ENCODE data around the gene TMEM203.
A peak's percentile ranks its signal among the peaks of the same experiment; 100 is the strongest.

Gene TMEM203

DNA sequence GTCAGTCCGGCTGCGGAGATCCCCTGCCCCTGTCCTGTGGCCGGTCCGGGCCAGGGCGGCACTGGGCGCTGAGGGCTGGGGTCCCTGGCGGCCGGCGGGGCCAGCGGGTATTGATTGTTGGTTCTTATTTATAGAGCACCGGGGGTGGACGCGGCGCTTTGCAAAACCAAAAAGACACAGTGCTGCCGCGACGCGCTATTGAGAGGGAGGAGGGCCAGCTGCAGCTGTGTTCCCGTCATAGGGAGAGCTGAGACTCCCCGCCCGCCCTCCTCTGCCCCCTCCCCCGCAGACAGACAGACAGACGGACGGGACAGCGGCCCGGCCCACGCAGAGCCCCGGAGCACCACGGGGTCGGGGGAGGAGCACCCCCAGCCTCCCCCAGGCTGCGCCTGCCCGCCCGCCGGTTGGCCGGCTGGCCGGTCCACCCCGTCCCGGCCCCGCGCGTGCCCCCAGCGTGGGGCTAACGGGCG lies 38.1 kb downstream of the TMEM203 start:
- peak; percentile 39 for DNase-seq (ENCODE audit: low read depth)
- no peak for TF ChIP-seq POLR2A (IDR thresholded peaks at IDR 0.05; ENCODE audit: extremely low read depth, insufficient read length)
- TF ChIP-seq, protein P1, sequence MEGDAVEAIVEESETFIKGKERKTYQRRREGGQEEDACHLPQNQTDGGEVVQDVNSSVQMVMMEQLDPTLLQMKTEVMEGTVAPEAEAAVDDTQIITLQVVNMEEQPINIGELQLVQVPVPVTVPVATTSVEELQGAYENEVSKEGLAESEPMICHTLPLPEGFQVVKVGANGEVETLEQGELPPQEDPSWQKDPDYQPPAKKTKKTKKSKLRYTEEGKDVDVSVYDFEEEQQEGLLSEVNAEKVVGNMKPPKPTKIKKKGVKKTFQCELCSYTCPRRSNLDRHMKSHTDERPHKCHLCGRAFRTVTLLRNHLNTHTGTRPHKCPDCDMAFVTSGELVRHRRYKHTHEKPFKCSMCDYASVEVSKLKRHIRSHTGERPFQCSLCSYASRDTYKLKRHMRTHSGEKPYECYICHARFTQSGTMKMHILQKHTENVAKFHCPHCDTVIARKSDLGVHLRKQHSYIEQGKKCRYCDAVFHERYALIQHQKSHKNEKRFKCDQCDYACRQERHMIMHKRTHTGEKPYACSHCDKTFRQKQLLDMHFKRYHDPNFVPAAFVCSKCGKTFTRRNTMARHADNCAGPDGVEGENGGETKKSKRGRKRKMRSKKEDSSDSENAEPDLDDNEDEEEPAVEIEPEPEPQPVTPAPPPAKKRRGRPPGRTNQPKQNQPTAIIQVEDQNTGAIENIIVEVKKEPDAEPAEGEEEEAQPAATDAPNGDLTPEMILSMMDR (IDR thresholded peaks at IDR 0.05; ENCODE audit: low read depth, low read length): no peak
- TF ChIP-seq, protein P2, sequence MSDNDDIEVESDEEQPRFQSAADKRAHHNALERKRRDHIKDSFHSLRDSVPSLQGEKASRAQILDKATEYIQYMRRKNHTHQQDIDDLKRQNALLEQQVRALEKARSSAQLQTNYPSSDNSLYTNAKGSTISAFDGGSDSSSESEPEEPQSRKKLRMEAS (IDR thresholded peaks at IDR 0.05; ENCODE audit: low read depth, low read length): no peak
- no peak for TF ChIP-seq MYC (IDR thresholded peaks at IDR 0.05; ENCODE audit: low read depth, low read length)
- no peak overlapping the region for H3K4me3 ChIP-seq (ENCODE audit: low read depth, low read length)

DNA sequence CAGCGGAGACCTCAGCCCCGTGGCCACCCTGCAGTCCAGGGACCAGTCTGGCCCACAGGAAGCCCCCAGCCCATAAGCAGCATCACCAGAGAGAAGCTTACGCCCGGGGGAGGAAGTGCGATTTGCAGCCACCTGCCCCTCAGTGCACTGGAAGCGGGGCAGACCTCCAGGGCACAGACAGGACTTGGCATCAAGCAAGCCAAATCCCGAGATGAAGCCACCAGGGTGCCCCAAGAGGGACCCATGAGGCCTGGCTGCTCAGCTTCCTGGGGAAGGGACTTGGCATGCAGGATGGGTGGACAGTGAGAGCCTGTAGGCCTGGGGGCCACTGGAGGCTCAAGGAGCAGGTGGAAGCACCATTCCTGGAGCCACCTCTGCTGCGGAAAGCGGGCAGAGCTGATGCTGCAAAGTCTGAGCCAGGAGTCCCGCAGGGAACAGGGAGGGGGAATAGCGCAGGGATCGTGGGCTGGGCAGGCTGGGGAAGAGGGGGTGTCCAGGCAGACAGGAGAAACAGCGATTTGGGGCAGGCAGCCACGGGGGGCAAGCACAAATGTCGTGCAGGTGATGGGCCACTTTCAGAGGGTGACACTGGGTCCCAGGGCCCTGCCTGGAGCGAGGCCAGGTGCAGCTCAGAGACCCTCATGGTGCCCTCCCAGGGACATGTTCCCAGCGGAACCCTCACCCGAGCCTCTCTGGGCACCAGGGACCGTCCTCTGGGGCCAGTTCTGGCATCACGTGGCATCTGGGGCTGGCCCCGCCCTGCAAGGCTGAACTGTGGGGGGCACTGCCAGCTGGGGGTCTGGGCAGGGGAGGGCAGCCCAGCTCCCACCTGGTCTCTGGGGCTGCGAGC lies 38.8 kb downstream of the TMEM203 start:
- H3K4me3 ChIP-seq (ENCODE audit: low read depth, low read length): no peak overlapping the region
- DNase-seq (ENCODE audit: low read depth): no peak
- TF ChIP-seq POLR2A (IDR thresholded peaks at IDR 0.05; ENCODE audit: extremely low read depth, insufficient read length) (no peak), MYC (IDR thresholded peaks at IDR 0.05; ENCODE audit: low read depth, low read length) (no peak)
- TF ChIP-seq, protein P2 (IDR thresholded peaks at IDR 0.05; ENCODE audit: low read depth, low read length): no peak
- TF ChIP-seq, protein P1 (IDR thresholded peaks at IDR 0.05; ENCODE audit: low read depth, low read length): no peak

DNA sequence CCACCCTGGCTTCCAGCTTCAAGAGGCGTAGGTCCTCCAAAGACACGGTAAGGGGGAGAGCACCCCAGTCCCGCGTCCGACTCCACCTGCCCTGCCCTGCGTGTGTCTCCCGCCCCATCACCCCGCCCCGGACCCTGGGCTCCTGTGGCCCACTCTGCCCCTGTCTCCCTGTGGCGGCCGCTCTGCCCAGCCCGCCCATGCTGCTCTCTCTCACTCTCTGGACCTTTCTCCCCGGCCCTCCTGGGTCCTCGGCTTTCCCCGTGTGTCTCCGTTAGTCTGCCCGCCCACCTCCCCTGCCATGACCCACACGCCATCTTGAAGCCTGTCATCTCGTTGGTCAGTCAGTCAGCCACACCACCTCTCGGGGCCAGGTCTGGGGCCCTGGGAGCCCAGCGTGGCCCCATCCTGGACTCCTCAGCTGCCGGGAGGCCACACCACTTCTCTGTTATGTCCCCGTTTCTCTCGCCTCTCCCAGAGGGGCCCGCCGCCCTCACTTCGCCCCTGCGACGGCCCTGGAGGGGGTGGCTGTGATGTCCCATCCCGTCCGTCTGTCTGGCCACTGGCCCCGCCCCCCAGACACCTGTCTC lies 40.1 kb downstream of the TMEM203 start:
- no peak for DNase-seq (ENCODE audit: low read depth)
- no peak overlapping the region for H3K4me3 ChIP-seq (ENCODE audit: low read depth, low read length)

DNA sequence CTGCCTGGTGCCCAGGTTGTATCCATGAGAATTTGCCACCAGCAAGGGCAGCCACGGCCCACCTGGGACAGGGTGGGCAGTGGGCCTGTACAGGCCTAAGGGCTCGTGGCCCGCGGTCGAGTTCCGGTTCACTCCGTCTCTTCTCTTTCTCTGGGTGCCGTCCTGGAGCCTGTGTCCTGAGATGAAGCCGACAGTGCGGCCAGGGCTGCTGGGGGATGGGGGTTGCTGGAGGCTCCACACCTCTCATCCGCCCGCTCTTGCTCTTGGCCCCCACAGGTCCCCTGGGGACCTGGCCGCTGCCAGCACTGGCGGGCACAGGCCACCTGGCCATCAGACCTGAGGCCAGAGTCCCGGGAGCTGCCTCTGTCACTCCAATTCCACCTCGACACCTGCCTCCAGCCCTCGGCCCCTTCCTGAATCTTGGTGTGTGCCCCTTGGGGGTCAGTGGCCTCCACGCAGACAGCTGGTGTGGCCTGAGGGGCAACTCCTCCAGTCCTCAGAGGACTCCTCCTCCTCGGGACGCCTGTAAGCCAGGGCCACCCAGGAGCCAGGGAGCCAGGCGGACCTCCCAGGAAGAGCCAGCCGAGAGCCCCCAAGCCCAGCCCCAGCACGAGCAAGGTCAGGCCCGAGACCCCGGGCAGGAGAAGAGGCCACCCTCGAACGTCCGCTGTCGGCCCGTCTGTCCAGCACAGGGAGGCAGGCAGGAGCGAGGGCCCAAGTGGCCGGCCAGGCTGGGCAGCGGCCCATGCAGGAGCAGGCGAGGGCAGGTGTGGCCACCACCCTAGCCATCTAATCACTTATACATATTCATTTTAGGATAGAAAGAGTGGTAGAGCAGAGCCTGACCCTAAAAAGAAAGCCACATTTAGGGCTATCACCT lies 40.8 kb downstream of the TMEM203 start:
- no peak for TF ChIP-seq MYC (IDR thresholded peaks at IDR 0.05; ENCODE audit: low read depth, low read length)
- TF ChIP-seq, protein P2 (IDR thresholded peaks at IDR 0.05; ENCODE audit: low read depth, low read length): no peak
- TF ChIP-seq, protein P1 (IDR thresholded peaks at IDR 0.05; ENCODE audit: low read depth, low read length): no peak
- no peak for TF ChIP-seq POLR2A (IDR thresholded peaks at IDR 0.05; ENCODE audit: extremely low read depth, insufficient read length)
- no peak for DNase-seq (ENCODE audit: low read depth)

More for the DNA sequence above, 40.1 kb downstream of the TMEM203 start:
- TF ChIP-seq POLR2A (IDR thresholded peaks at IDR 0.05; ENCODE audit: extremely low read depth, insufficient read length): no peak
- TF ChIP-seq, protein P1 (IDR thresholded peaks at IDR 0.05; ENCODE audit: low read depth, low read length): no peak
- no peak for TF ChIP-seq MYC (IDR thresholded peaks at IDR 0.05; ENCODE audit: low read depth, low read length)
- TF ChIP-seq, protein P2 (IDR thresholded peaks at IDR 0.05; ENCODE audit: low read depth, low read length): no peak

DNA sequence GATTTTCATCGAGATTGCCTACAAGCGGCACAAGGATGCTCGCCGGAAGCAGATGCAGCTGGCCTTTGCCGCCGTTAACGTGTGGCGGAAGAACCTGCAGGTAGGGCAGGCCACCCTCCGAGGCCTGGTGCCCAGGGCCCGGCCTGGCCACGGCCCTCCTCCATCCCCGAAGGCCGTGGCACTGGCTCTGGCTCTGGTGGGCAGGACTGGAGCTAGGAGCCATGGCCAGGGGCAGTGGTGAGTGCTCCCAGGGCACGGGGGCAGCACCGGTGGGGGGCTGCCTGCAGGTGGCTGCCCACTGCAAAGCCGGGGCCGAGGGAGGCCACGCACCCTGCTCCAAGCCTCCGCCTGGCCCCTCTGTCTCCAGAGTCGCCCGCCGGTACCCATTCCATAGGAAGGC lies 41.6 kb downstream of the TMEM203 start:
- no peak for DNase-seq (ENCODE audit: low read depth)
- no peak overlapping the region for H3K4me3 ChIP-seq (ENCODE audit: low read depth, low read length)
- TF ChIP-seq, protein P1 (IDR thresholded peaks at IDR 0.05; ENCODE audit: low read depth, low read length): no peak
- TF ChIP-seq POLR2A (IDR thresholded peaks at IDR 0.05; ENCODE audit: extremely low read depth, insufficient read length) (no peak), MYC (IDR thresholded peaks at IDR 0.05; ENCODE audit: low read depth, low read length) (no peak)
- TF ChIP-seq, protein P2 (IDR thresholded peaks at IDR 0.05; ENCODE audit: low read depth, low read length): no peak

More for the DNA sequence above, 40.8 kb downstream of the TMEM203 start:
- no peak overlapping the region for H3K4me3 ChIP-seq (ENCODE audit: low read depth, low read length)
